Endothelial cell of hepatic sinusoid (primary cell): ENCODE data around the gene LANCL1.
"Not testable (repeated sequence)": the region's sequence is repeated elsewhere in the genome, so short reads cannot be mapped to it uniquely, and the experiment has no call there.

Source experiments
- in situ Hi-C: cut with HindIII; loops from 2 replicates; pipeline ENCODE4 v1.10.0; 2017; ENCODE audit warnings: low sequenced_read_pairs

LANCL1 gene

DNA sequence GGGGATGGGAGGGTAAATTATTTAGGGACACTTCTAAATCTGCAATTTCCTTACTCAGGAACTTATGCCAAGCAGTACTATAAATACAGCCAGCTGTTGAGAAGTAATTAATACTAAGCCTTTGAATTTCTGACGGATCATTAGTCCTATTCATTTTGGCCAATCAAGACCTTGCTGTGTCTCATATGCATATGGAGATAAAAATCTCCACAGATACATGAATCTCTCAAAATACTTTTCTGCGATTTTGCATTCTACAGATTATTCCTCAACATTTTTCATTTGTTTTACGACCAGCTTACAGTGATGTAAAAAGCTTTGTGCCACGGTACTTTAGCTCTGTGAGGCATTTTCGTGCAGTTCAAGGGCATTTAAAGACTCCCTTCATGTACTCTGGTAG is 16.7 kb downstream of the LANCL1 start:
- in situ Hi-C loops = no loop called here

DNA sequence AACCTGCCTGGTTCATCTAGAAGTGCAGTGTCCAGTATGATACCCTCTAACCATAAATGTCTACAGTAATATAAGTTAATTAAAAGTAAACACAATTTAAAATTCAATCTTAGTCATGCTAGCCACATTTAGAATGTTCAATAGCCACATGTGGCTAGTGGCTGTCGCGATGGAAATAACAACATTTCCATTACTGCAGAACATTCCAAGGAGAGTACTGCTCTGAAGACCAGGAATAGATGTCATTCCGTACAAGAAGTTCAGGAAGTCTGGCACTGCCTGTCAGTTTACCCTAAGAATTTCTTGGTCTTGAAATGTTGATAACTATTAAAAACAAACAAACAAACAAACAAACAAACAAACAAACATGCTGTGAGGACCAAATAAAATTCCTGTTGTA is 17.2 kb downstream of the LANCL1 start:
- in situ Hi-C loops = no loop called here

DNA sequence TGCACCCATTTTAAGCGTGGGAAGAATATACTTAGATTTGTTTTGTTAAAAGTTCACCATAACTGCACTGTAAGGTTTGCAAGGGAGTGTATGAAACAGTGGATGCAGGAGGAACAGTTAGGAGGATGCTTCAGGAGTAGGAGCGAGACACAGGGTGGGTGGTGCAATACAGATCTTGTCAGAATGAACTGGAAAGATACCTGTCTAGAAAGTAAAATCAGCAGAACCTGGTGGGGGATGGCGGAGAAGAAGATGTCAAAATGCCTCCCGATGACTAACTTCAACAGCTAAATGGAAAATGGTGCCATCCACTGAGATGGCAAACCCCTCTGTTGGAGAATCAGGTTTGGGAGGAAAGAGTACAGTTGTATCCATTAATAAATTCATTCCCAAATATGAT is 18.2 kb downstream of the LANCL1 start:
- in situ Hi-C loops = no loop called here

DNA sequence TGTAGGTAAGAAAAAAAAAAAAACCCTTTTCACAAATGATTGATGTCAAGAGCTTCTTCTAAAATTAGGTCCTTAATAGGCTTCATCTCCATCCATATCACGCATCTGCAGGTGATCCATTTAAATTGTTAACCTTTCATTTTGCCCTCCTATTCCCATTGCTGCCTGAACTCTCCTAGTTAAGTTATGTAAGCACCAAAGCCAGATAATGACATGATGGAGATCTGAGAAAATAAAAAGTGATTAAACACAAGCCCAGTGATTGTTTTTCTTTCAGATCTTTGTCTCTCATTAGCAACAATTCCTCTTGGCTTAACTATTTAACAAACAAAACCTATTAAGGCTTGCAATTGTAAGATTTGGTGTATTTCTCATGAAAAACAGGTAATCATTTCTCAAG is 20.0 kb downstream of the LANCL1 start:
- in situ Hi-C loops = no loop called here

DNA sequence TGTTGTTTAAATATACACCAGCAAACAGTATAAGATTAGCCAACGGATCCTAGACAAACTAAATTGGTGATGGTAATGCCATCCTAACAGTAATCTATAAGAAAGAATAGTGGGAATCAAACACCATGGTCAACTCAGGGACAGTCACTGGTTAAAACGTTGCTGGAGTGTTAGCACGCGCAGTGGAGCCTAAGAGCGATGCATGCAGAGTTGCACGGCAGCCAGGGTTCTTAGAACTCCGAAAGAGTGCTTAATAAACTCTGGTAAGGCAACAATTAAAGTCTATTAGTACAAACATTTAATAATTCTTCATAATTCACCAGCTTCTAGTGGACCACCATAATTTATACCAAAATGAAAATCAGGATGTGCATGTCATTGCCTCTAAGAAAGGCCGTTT is 22.2 kb downstream of the LANCL1 start:
- in situ Hi-C loops = no loop called here

DNA sequence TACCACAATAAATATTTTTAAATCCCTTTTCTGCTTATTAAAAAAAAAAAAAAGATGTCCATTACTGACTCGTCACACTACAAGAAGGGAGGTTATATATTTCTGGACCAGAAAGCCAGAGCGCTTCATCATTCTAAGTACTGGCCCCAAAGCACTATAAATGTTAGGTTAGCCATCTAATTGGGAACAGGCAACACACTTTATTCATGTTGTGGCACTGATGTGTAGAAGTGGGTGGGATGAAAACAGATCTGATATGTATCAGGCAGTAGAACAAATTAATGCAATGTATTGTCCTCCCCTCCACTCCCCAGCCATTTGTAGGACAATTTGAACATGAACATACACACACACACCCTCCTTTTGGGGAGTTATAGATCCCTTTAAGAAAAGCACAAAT is 24.4 kb downstream of the LANCL1 start:
- in situ Hi-C loops = no loop called here

DNA sequence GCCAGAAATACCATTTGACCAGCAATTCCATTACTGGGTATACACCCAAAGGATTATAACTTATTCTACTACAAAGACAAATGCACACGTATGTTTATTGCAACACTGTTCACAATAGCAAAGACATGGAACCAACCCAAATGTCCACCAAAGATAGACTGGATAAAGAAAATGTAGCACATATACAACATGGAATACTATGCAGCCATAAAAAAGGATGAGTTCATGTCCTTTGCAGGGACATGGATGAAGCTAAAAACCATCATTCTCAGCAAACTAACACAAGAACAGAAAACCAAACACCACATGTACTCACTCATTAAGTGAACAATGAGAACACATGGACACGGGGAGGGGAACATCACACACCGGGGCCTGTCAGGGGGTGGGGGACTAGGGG is 25.6 kb downstream of the LANCL1 start:
- in situ Hi-C loops = not testable (repeated sequence)

DNA sequence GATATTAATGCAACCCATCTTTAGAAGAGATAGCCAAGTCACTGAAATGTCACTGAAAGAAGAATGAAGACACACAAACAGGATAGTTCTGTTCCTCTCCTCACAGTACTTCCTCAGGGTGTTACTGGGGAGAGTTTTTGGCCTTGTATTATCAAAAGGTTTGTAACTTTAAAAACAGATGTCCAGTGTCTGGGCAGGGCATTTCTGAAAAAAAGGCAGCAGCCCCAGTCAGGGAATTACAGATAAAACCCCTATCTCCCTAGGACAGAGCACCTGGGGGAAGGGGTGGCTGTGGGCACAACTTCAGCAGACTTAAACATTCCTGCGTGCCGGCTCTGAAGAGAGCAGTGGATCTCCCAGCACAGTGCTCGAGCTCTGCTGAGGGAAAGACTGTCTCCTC is 30.8 kb downstream of the LANCL1 start:
- in situ Hi-C loops = no loop called here

DNA sequence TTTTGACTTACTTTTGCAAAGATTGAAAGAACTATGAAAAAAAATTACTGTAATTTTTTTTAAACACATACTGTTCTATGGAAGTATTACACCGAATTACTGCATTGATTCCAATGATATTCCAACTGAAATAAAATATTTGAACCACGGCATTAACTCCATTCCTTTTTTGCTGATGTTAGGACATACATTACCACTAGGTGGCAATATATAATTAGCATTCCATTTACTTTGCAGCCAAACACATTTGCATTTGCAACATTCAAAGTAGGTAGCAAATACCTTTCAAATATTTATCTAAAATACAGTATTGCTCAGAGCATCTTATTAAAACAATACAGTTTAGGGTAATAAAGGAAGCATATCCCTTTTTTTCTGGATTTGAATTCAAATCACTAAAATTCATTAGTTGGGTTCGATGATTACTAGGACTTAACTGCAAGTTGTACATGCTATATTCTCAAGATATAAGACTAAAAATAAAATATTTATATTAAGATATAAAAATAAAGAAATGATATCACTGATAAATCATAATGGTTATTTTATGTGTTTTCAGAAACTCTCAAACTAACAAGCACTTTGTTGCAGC is 31.3 kb downstream of the LANCL1 start:
- in situ Hi-C loops = no loop called here

DNA sequence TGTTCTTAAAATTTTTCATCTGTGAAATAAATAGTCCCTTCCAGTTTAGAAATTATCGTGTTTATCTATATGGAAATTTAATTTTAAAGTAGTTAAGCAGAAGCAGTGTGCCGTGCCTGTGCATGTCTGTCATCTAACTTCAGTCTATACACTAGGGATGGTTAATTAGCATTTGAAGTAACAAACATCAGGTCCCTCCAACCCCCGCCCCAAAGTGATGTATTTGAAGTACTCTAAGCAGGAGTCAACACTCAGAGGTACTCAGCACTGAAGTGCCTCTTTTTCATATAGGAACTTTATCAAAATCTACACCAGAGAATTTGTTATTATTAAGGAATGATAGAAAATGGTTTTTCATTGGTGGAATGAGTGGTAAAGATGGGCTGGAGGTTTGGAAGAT is 33.0 kb downstream of the LANCL1 start:
- in situ Hi-C loops = no loop called here

DNA sequence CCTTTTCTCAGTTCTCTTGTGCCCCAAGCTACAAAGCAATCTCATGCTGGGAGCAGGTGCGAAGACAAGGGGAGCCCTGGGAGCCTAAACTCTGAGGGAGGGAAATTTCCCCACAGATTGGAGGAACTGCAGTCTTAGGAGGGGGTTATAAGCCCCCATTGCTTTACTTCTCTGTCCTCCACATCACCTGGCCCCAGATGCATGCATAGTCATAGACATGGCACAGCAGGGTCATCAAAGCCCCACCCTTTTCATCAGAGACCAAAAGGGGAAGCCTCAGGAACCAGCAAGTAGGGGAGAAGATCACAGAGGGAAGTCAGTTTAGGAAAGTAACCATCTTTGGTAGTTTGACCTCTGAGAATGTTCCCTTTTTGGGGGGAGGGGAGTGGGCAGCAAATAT is 33.7 kb downstream of the LANCL1 start:
- in situ Hi-C loops = no loop called here

DNA sequence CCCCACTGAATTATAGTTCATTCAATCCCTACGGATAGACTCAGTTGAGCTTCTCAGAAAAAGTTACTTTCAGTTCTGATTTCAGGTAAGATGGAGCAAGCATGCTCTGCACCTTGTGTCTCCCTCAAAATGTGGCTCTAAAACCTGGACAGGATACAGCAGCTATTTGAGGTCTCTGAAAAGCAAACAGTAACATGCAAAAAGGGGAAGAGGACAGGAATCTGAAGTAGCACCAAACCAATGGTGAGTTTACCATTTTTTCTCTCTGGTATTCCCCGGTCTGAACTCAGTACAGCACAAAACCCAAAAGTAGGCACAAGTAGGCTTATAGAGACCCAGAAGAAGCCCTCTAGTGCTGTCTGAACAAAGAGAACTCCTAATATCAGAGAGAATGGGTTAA is 34.1 kb downstream of the LANCL1 start:
- in situ Hi-C loops = no loop called here

DNA sequence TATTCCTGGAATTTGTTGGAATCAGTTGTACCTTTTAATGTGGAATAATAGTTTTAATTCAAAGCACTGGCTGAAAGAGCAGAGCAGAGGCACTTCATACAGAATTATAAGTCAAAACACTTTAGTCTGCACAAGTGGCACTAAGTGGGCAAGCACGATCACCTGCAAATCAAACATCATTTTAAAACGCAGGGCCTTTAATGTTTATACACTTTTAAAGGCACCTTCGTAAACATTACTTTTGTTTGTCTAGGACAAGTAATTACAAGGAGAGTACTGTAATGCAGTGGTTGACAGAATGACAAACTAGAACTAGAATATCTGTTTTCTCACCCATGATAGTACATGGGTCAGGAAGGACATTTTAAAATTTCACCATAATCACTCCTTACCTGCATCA is 36.4 kb downstream of the LANCL1 start:
- in situ Hi-C loops = no loop called here

DNA sequence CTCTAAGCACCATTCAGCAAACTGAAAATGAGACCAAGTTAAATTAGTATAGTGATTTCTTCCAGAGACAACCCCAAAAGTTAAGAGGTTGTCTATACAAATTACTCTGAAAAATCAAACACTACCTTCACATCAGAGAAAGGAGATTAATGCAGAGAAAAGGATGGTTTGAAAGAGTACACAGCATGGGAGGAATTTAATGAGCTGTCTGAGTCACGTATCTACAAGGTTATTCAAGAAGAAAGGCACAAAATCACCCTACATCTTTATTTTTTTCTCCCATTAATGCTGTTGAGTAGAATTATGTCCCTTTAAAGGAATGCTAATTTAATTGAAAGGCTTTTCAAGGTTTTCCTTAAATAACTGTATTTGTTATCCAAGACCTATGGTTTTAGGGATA is 41.1 kb downstream of the LANCL1 start:
- in situ Hi-C loops = no loop called here

DNA sequence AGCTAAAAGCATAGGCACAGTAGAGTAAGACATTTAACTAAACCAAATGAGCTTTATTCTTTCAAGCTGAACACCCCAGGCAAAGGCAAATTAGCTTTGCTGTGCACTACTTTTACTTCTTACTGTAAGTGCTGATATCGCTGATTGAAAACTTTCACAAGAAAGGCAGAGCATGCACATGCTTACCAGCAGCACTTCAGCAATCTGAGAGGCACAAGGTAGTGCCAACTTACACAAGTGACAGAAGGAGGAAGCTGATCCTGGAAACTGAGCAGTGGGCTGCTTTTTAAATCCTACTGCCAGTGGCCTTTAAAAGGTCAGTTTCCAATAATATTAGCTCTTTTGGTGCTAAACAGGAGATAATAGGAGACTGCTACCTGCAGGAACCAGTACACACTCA is 43.9 kb downstream of the LANCL1 start:
- in situ Hi-C loops = no loop called here

DNA sequence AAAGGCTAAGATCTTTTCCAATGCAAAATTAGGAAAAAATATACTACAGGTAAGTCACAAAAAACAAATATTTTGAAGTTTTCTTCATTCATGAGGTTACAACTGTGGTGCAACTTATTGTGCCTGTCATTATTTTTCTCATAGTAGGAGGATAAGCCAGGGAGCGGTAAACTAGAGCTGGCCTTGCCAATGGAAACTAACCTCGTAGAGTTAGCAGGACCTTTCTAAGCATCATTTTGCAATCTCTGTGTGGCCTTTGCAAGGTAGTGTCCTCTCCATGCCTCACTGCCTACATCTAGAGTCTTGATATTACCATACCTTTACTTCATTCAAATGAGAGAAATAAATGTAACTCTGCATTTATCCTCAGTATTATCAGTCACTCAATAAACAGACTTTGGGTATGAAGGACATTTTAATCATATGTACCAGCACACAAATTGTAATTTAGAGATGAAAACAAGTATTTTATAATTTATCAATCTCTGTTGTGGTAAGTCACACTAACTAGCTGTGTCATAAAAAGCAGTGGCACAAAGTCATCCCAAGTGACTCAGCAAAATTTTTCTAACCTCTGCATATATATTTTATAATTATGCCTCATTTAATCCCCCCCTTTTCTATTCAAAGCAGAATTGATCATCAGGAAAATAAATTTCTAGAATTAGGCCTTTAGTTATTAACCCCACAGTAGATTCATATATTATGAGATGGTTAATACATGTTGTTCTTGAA is 47.0 kb downstream of the LANCL1 start:
- in situ Hi-C loops = no loop called here

DNA sequence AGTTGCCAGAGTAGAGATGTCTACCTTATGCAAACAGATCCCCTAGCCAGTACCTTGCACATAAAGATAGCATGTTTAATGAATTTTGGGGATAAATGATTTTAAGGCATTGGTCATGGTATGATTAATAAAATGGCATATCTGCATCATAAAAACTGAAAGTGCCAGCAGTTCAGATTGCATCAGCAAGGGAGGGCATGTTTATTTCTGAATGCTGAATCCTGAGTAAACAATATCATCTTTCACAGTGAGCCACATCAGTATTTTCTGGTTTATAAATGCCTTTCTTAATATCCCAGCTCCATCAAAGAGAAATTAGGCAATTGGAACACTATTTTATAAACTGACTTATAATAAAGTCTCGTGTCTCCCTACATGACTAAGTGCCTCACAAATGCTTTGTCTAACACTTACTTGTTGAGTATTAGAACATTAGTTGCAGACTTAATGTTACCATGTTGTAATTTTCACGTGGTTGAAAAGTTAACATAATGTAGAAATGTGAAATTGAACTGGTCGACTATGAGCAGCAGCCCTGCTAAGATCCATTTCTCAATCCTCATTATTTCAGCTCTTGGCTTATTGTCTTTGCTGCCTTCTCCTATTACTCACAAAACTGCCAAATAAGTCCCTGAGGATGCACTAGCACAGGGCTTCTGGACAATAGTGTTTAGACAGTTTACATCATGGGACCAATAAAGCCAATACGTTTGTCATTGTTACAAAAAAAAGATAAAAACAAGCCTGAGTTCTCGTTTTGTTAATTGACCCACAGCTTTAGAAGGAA is 48.0 kb downstream of the LANCL1 start:
- in situ Hi-C loops = no loop called here

DNA sequence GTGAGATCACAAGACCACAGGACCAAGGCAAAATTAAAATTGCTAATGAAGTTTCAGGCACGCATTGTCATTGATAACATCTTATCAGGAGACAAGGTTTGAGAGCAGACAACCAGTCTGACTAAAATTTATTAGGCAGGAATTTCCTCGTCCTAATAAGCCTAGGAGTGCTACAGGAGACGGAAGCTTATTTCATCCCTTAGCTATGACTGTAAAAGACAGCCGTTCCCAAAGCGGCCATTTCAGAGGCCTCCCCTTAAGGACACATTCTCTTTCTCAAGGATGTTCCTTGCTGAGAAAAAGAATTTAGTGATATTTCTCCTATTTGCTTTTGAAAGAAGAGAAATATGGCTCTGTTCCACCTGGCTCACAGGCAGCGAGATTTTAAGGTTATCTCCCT is 49.2 kb downstream of the LANCL1 start:
- in situ Hi-C loops = not testable (repeated sequence)

DNA sequence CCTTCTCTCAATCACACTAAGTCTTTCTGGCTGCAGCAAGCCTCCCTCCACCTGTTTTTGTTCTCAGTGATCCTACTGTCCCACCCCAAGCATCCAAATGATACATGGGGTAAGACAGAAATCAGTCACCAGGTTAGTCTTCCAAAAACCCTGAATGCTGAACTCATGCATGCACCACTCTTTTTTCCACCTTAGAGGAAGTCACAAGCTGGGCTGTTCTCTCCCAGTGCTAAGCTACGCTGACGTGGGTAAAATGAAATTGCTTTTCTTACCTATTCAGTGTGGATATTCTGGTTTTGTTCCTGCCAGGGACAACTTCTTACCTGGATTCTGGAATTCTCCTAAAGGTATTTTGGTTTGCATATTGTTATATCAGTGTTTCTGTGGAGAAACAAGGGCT is 54.2 kb downstream of the LANCL1 start:
- in situ Hi-C loops = no loop called here

DNA sequence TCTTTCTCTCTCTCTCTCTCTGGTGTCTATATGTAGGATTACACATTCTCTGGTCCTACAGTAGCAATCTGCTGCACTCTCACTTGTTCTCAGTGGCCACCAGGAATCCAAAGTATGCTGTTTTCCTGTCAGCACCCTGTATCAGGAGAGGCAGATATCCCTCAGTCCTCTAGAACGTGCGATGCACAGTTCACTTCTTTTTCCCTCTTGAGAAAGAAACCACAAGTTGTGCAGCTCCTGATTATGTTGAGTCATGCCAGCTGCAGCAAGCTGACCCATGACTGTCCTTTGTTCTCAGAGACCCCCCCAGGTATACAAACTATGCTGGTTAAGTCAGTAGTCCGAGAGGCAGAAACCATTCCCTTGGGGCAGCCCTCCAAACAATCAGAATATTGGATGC is 54.6 kb downstream of the LANCL1 start:
- in situ Hi-C loops = no loop called here

DNA sequence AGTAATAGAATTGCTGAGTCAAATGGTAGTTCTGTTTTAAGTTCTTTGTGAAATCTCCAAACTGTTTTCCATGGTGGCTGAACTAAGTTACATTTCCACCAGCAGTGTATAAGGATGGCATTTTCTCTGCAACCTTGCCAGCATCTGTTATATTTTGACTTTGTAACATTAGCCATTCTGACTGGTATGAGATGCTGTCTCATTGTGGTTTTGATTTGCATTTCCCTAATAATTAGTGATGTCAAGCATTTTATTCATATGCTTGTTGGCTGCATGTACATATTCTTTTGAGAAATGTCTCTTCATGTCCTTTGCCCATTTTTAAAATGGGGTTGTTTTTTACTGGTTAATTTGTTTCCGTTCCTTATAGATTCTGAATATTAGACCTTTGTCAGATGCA is 63.9 kb downstream of the LANCL1 start:
- in situ Hi-C loops = no loop called here

DNA sequence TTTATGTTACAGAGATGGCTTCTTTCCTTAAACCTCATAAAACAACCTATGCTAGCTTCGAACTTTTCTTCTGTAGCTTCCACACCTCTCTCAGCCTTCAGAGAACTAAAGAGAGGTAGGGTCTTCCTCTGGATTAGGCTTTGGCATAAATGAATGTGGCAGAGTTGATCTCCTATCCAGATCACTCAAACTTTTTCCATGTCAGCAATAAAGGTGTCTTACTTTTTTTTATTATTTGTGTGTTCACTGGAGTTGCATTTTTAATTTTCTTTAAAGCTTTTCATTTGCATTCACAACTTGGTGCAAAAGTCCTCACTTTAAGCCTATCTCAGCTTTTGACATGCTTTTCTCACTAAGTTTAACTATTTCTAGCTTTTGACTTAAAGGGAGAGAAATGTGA is 66.0 kb downstream of the LANCL1 start:
- in situ Hi-C loops = no loop called here
